ENCODE results near the gene GNAI3.

- no peak for TF ChIP-seq CTCF (IDR thresholded peaks at IDR 0.05; ENCODE audit: insufficient read depth, low read length)
- TF ChIP-seq POLR2AphosphoS5 (IDR thresholded peaks at IDR 0.05; ENCODE audit: low read depth): no peak
- TF ChIP-seq GABPA (IDR thresholded peaks at IDR 0.05; ENCODE audit: low read depth): no peak
Observed at GRCh38 chr1:109531826-109532364, 16.5 kb upstream of the GNAI3 start.

Measured in HL-60 (cell line).